ENCODE data around the gene ACTL6B. TPM values are rescaled to one million over a fixed set of nuclear protein-coding genes. Genes with fewer than 3 reads are reported as not detected.

Gene ACTL6B
- total and polyA plus RNA-seq, 2 of the 13 experiments (the other 11 are each of a cell fraction or from before 2014, with no cell fraction given) = not detected

- intact Hi-C loops (cut with micrococcal nuclease; ENCODE audit: unreplicated experiment) = no loop called here
- CTCF ChIA-PET (ENCODE audit: low intra/inter-chr PET ratio, low total read pairs) = no interaction called here
- Histone ChIP-seq H3K4me1 (ENCODE audit: insufficient read depth, low read length) (peaks cover 32% of the 10 kb centered on the region), H3K79me2 (ENCODE audit: insufficient read depth, low read length) (no peaks in the 10 kb centered on the region), H3K4me2 (ENCODE audit: low read depth, low read length) (no peak overlapping the region), H3K27ac (ENCODE audit: extremely low read length, insufficient read depth, low read length) (no peak overlapping the region), H3K36me3 (replicated peaks in 1 of 2; ENCODE audit: control insufficient read depth in 1 of 2, insufficient read depth in 2 of 2, low read length in 2 of 2) (peaks cover 40 to 57% of the 10 kb centered on the region in 2 experiments), H3K27me3 (ENCODE audit: control insufficient read depth in 1 of 2, insufficient read depth in 2 of 2, low read length in 2 of 2) (no peaks in the 10 kb centered on the region), H4K20me1 (ENCODE audit: insufficient read depth, low read length) (peaks cover 8% of the 10 kb centered on the region; the same call in 1 of the 2 replicates), H3K4me3 (replicated peaks in 1 of 3; ENCODE audit: insufficient read depth in 1 of 3, low read depth in 2 of 3, low read length in 3 of 3) (no peak overlapping the region), H3K9me3 (ENCODE audit: low read length) (no peaks in the 10 kb centered on the region), H2AFZ (ENCODE audit: low read length) (no peak overlapping the region), H3K9ac (ENCODE audit: insufficient read depth, low read depth, low read length) (no peak overlapping the region)
- no TSS peak for BruUV-seq (replicated peaks)
- DNase-seq (ENCODE audit: low spot score) = no peak
- no peak for FAIRE-seq
- TF ChIP-seq POLR2A (IDR thresholded peaks at IDR 0.05; ENCODE audit: insufficient read depth in 1 of 2, low read depth in 2 of 2, low read length in 2 of 2) = 0 out of 4 replicates have a peak, but pooled peaks of 1 of the 2 experiments have one; percentile 33
- TF ChIP-seq RXRA (CRISPR knock-in tag; IDR thresholded peaks at IDR 0.05) = peak; percentile 20; the same call in 1 of the 2 replicates
- TF ChIP-seq ZNF407 (CRISPR knock-in tag; IDR thresholded peaks at IDR 0.05; ENCODE audit: not compliant biosample characterization) = no peak
- TF ChIP-seq ZNF790 (CRISPR knock-in tag; IDR thresholded peaks at IDR 0.05; ENCODE audit: borderline replicate concordance) = no peak
- no peak for TF ChIP-seq ZNF572 (CRISPR knock-in tag; IDR thresholded peaks at IDR 0.05)
- no peak for TF ChIP-seq ZSCAN30 (CRISPR knock-in tag; IDR thresholded peaks at IDR 0.05)
- no peak for TF ChIP-seq HDAC6 (IDR thresholded peaks at IDR 0.05; ENCODE audit: low read depth, low read length)
- peak; percentile 93 for TF ChIP-seq AGO2 (optimal IDR thresholded peaks at IDR 0.05; ENCODE audit: low read depth, low read length)
- TF ChIP-seq RBFOX2 (IDR thresholded peaks at IDR 0.05; ENCODE audit: low read depth, low read length) = peak; percentile 55; the same call in 1 of the 2 replicates
- 0 out of 2 replicates have a peak, but pooled peaks have one; percentile 26 for TF ChIP-seq HNRNPL (IDR thresholded peaks at IDR 0.05; ENCODE audit: low read depth, low read length)
- TF ChIP-seq ZSCAN25 (CRISPR knock-in tag; IDR thresholded peaks at IDR 0.05) = peak; percentile 94
- peak; percentile 36; the same call in 1 of the 2 replicates for TF ChIP-seq POLR2G (IDR thresholded peaks at IDR 0.05; ENCODE audit: low read depth, low read length)
- TF ChIP-seq ZNF839 (CRISPR knock-in tag; IDR thresholded peaks at IDR 0.05; ENCODE audit: borderline replicate concordance) = no peak
- TF ChIP-seq ZFP36 (IDR thresholded peaks at IDR 0.05; ENCODE audit: borderline replicate concordance, low read depth, low read length, partially characterized antibody) = no peak
- peak; percentile 35; the same call in 1 of the 2 replicates for TF ChIP-seq NRL (CRISPR knock-in tag; IDR thresholded peaks at IDR 0.05; ENCODE audit: borderline replicate concordance)
- no peak for TF ChIP-seq FLYWCH1 (CRISPR knock-in tag; IDR thresholded peaks at IDR 0.05)
- 94% methylated on average over 10 of the region's 18 CpGs for WGBS (ENCODE audit: low lambda C conversion rate)
- no peak for ATAC-seq
- in situ Hi-C loops (cut with HindIII; ENCODE audit: extremely low pct_ligation_motif_present, low pct_unique_long_range_greater_than_20kb) = no loop called here
- POLR2A ChIA-PET = interaction anchor here (0.7 to 2.1 kb wide), 8 partner anchors 9 to 193 kb away, joined by 3 to 9 read pairs (median 4); partner anchors contain the start of genes GIGYF1 and POP7
These were observed 24.5 kb upstream of the ACTL6B start for GRCh38 chr7:100680576-100681271.
